ENCODE results near the gene EBF4. TPM values are rescaled to one million over a fixed set of nuclear protein-coding genes. Genes with fewer than 3 reads are reported as not detected.
"Not testable (repeated sequence)": the region's sequence is repeated elsewhere in the genome, so short reads cannot be mapped to it uniquely, and the experiment has no call there.

Gene EBF4
- total RNA-seq, 1 donor from 2014 or later = 2.5 TPM

DNA sequence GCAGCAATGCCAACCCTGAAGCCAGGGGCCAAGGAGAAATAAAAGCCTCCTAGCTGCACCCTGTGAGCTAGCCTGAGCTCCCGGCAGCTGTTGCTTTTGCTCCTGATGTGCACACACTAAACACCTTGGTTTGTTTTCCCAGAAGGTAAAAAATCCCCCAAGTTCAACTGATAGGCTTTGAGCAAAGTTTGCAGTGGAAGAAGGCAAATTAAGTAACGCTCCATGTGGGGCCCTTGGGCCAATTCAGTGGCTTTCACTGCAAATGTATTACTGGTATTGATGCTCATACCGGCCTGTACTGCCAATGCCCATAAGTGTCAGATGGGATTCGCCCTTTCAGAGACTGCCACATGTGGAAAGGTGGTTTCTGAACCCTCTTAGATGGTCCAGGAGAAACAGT lies 19.1 kb upstream of the EBF4 start:
- H3K4me3 ChIP-seq (ENCODE audit: low read depth, low read length) = no peak overlapping the region
- DNase-seq (ENCODE audit: low read depth) = no peak
- TF ChIP-seq, protein P1, sequence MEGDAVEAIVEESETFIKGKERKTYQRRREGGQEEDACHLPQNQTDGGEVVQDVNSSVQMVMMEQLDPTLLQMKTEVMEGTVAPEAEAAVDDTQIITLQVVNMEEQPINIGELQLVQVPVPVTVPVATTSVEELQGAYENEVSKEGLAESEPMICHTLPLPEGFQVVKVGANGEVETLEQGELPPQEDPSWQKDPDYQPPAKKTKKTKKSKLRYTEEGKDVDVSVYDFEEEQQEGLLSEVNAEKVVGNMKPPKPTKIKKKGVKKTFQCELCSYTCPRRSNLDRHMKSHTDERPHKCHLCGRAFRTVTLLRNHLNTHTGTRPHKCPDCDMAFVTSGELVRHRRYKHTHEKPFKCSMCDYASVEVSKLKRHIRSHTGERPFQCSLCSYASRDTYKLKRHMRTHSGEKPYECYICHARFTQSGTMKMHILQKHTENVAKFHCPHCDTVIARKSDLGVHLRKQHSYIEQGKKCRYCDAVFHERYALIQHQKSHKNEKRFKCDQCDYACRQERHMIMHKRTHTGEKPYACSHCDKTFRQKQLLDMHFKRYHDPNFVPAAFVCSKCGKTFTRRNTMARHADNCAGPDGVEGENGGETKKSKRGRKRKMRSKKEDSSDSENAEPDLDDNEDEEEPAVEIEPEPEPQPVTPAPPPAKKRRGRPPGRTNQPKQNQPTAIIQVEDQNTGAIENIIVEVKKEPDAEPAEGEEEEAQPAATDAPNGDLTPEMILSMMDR (conservative IDR thresholded peaks at IDR 0.05; ENCODE audit: low read depth, low read length) = no peak

DNA sequence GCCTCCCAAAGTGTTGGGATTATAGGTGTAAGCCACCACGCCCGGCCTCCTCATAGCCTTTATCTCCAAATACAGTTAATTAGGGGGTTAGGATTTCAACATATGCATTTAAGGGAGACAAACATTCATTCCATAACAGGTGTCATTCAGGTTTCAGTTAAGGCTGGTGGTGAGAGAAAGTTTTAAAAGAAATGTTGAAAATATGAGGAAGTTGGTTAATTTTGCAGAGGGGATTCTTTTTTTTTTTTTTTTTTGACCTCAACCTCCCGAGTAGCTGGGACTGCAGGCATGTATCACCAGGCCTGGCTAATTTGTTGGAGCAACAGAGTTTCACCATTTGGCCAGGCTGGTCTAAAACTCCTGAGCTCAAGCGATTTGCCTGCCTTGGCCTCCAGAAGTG lies 12.5 kb upstream of the EBF4 start:
- no peak overlapping the region for H3K4me3 ChIP-seq (ENCODE audit: low read depth, low read length)
- TF ChIP-seq, protein P1 (conservative IDR thresholded peaks at IDR 0.05; ENCODE audit: low read depth, low read length) = no peak
- no peak for DNase-seq (ENCODE audit: low read depth)

DNA sequence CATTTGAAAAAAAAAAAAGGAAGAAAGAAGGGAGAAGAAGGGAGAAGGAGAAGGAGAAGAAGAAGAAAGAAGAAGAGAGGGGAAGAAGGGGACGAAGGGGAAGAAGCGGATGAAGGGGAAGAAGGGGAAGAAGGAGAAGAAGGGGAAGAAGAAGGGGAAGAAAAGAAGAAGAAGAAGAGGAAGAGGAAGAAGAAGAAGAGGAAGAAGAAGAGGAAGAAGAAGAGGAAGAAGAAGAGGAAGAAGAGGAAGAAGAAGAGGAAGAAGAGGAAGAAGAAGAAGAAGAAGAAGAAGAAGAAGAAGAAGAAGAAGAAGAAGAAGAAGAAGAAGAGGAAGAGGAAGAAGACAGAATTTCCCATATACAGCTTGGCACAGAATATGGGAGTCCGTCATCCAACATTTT lies 10.5 kb upstream of the EBF4 start:
- not testable (repeated sequence) for H3K4me3 ChIP-seq (ENCODE audit: low read depth, low read length); DNase-seq (ENCODE audit: low read depth)

DNA sequence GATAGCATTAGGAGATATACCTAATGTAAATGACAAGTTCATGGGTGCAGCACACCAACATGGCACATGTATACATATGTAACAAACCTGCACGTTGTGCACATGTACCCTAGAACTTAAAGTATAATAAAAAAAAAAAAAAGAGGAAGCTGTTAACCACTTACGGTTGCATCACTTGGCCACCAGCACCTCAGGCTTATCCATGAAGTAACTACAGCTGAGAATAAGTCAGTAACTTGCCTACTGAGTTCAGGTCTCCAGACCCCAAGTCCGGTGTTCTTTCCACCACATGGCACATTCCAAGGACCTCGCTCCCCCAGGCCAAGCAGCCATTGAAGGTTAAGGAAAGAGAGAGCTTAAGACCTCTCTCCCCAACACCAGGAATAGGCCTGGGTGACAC lies 7.8 kb upstream of the EBF4 start:
- not testable (repeated sequence) for H3K4me3 ChIP-seq (ENCODE audit: low read depth, low read length); DNase-seq (ENCODE audit: low read depth)

DNA sequence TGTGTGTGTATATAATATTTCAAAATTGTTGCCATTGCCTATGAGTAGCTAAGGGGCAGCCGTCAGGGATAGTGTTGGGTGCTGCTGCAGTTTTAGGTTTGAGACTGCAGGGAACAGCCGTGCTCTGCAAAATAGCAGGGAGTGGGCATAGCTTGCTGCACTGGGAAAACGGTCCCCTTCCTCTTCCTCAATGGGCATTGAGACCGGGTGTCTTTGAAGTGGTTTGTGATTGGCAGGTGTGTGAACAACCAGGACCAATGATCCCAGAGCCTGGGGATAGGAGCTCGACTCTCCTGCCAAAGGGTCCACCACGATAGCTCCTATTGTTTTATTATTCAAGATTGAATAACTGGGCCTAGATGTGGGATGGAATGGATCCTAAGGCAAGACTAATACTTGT lies 5.1 kb upstream of the EBF4 start:
- no peak overlapping the region for H3K4me3 ChIP-seq (ENCODE audit: low read depth, low read length)
- TF ChIP-seq, protein P1 (conservative IDR thresholded peaks at IDR 0.05; ENCODE audit: low read depth, low read length) = no peak
- no peak for DNase-seq (ENCODE audit: low read depth)

DNA sequence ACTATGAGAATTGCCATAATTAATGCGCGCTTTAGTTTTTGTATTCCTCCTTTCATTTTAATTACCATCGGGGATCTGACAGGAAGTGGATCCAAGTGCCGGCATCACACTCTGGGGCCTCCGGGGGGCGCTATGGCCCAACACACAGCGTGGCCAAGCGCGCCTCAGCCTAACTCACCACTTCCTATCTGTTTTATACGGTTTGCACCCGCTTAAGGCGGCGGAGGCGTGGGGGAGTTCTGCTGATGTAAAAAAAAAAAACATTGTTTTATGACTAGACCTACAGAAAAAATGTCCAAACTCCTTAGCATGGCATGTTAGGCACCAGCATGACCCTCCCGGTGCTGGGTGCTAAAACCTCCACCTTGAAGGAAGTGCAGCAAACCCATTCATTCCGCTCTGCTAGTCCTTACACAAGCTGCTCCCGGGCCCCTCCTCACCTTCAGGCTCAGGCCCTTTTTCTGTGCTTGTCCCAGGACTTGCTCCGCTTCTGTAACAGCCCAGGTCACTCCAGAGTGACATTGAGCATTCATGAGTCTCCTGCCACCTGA lies 4.5 kb upstream of the EBF4 start:
- no peak overlapping the region for H3K4me3 ChIP-seq (ENCODE audit: low read depth, low read length)
- TF ChIP-seq, protein P1 (conservative IDR thresholded peaks at IDR 0.05; ENCODE audit: low read depth, low read length) = peak; percentile 58
- no peak for DNase-seq (ENCODE audit: low read depth)

DNA sequence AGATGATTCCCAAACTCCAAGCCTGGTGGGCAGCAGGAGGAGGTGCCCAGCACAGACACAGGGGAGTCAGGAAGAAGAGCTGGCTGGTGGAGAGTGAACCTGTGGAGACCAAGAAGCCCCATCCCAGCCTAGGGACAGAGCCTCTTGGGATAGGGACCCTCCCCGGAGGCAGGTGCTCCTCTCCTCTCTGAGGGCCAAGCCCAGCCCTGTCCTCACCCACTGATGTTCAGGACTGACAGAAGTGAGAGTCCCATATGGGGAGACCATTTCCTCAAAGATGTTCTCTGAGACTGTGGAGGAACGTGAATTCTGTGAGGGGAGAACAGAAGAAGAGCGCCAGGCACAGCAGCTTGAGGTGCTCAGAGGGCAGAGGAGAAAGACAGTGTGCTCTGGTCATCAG lies 2.4 kb upstream of the EBF4 start:
- DNase-seq (ENCODE audit: low read depth) = no peak
- no peak overlapping the region for H3K4me3 ChIP-seq (ENCODE audit: low read depth, low read length)
- TF ChIP-seq, protein P1 (conservative IDR thresholded peaks at IDR 0.05; ENCODE audit: low read depth, low read length) = no peak

DNA sequence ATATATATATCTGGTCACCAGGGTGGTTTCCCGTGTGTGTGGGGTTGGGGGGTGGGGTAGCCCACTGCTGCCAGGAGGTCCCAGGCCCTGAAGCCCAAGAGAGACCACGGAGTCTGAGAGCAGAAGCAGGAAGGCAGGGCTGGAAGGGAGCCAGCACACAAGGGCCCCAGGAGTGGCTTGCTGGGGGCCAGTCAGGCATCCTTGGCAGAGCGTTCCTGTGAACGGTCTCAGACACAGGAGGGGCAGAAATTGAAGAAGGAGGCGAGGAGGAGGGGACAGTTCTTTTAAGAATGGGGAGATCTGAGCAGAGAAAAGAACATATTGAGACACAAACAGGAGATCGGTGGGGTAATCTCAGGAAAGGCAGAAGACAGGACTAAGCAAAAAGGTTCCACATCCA lies 1.9 kb upstream of the EBF4 start:
- DNase-seq (ENCODE audit: low read depth) = no peak
- TF ChIP-seq, protein P1 (conservative IDR thresholded peaks at IDR 0.05; ENCODE audit: low read depth, low read length) = no peak
- H3K4me3 ChIP-seq (ENCODE audit: low read depth, low read length) = no peak overlapping the region
